SKM-1 (cell line): ENCODE results near the gene BMS1.
"Not testable (repeated sequence)": the region's sequence is repeated elsewhere in the genome, so short reads cannot be mapped to it uniquely, and the experiment has no call there.

ENCODE experiments used
- DNase-seq: peaks from one replicate; lab custom pipeline; 2025; ENCODE audit not compliant: unreplicated experiment; lab: John Stamatoyannopoulos, UW

The BMS1 gene

DNA sequence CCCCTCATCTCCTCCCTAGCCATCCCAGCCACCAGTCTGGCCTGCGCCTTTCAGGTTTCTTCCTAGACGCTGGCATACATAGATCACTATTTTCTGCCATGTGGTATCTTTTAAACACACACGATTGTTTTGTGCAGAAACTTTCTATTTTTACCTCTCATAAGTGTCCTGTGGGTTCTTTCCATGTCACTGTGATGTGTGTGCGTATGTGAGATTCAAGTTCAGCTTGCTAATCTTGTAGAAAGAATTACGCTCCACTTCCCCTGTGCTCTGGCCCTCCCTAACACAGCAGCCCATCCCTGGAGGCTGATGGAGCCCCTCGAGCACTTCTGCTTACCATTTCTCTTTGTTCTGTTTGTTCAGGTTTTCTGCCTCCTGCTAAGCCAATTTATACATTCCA is 80.2 kb downstream of the BMS1 start:
- DNase-seq = not testable (repeated sequence)

DNA sequence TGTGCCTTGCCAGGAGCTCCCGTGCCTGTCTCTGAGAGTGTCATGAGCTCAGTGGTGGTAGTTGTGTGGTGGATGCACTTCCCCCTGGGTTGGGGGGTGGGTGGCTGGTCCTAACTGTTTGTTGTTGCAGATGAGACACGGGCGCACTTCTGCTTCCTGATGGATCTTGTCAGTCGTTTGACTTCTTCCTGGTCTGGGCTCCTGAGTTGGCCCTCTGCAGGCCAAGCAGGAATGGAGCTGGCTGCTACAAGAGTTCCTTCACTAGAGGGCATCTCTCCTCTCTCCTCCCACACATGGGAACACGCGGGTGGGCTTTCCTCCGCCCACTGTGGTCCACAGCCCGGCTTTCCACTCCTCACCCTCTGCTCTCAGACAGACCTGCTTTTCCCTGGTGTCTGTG is 82.0 kb downstream of the BMS1 start:
- DNase-seq = no peak

DNA sequence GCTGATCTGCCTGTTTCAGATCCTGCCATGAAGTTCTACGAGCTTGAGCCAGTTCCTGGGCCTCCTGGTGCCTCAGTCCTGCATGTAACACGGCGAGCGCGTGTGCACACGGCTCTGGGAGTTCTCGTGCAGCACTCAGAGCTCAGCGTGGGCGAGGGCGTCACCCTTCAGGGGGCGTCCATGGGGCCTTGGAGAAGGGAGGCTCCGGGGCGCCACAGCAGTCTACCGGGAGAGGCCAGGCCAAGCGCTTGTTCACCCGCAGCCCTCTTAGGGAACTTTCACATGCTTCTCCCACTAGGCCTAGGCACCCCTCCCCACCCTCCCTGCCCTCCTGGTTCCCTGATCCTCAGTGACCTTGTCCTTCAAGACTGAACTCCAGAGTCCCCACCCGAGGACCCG is 83.1 kb downstream of the BMS1 start:
- DNase-seq = no peak

DNA sequence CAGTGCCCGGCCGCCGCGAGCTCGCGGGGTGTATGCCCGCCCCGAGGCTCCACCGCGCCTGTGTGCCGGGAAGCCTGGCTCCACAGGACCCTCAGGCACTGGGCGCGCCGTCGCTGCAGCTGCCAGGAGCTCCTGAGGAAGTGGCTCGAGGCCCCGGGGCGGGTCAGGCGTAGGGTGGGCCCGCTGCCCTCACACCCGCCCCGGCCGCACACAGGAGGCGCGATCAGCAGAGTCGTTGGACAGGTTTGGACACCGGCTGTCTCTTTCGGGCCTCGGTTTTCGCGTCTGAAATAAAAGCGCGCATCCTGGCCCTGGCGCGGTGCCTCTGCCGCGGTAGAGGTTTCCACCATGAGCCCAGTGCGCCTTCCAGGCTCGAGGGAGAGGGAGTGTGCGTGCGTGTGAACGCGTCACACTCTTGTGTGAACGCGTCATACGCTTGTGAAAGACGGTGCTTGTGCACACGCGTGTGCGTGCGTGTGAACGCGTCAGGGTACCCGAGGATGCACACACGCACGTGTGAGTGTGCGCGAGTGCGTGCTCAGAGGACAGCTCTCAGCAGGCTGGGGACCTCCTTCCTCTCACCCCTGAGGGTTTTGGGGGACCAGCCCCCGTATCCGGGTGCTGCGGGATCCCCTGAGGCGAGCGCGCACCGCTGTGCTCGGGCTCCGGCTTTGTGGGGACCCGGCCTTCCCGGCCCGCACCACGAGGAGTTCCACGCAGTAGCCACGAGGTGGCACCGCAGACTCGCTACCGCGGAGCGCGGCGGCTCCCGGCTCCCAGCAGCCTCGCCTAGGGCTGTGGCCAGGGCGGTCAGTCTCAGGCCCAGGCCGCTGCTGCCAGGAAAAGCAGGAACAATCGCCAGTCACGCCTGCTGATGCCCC is 83.8 kb downstream of the BMS1 start:
- DNase-seq = peak; percentile 35

DNA sequence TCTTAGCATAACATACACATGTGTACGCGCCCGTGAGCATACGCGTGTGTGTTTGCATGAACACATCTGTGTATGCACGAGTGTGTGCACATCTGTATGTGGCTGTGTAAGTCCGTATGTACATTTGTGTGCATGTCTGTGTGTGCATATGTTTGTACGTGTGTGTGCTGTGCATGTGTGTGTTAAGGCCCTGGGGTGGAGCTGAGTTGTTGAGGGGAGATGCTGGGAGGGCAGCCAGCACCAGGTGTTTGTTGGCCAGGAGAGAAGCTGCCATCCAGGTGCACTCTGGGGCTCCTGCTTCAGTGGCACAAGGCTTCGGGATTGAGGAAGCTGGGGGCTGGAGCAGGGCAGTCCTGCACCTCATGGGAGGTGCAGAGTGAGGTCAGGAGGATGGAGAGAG is 85.0 kb downstream of the BMS1 start:
- no peak for DNase-seq

DNA sequence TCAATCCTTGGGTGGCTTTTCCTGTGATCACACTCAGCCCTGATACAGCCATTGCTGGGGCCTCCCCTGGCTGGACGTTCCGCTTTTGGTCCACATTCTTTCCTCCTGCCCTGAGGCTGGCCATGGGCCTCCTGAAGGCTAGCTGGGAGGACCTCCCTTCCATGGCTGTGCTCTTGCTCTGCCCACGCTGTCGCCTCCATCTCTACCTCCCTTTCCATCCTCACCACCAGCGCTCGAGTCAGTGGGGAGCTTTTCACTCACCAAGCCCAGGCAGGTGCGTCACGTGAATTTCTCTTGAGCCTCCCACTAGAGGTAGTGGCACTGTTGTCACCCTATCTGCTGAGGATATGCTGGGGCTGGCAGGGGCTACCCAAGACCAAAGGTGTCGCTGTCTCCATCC is 85.9 kb downstream of the BMS1 start:
- DNase-seq = no peak

DNA sequence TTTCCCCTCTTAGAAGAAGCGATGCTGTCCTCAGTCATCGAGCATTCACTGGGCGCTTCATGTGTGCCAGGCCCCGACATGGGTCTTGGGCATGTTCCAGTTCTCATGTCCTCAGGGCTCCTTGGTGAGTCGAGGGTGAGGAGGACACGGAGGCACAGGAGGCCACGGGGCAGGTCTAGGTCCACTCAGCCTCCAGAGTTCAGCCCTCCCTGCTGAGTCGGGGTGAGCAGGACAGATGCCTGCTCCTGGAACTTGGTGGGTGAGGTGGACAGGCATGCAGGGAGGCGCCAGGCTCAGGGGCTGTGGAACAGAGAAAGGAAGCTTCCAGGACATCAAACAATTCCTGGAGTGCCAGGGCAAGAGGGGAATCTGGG is 87.4 kb downstream of the BMS1 start:
- DNase-seq = no peak

DNA sequence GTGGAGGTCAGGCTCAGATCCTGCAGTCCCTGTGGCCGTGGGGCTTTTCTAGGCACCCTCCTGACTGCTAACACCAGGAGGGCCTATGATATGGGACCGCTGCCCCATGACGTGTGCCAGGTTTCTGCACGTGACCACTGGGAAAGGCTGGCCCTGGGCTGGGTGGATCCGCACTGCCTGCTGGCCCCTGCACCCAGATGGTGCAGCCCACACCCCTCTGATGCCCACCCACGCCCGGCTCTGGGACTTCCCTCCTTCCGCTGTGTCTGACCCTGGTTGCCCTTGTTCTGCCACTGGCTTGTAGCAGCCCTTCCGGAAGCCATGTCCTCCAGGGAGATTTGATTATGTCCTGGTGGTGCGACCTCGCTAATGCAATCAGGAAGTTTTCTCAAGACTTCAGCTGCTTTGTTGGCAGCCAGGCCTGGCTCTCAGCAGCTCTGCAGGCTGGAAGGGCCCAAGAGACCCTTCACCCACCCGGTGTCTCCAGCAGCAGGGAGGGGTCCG is 88.6 kb downstream of the BMS1 start:
- DNase-seq = not testable (repeated sequence)

DNA sequence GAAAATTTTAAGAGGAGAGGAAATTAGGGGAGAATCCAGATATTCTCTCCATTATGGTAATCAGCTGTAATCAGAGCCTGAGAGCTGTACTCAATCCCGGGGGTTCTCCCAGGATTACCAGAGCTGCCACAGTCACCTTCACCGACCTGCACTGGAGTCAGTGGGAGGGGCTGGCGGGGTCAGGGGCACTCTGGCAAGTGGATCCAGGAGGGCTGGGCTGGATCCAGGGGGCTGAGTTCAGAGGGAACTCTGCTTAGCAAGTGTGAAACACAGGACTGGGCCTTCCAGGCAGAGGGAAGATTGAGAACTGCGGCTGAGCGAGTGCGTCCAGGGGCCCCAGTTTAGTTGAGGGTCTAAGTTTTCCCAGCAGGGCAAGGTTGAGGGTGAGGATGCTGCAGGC is 89.2 kb downstream of the BMS1 start:
- no peak for DNase-seq

DNA sequence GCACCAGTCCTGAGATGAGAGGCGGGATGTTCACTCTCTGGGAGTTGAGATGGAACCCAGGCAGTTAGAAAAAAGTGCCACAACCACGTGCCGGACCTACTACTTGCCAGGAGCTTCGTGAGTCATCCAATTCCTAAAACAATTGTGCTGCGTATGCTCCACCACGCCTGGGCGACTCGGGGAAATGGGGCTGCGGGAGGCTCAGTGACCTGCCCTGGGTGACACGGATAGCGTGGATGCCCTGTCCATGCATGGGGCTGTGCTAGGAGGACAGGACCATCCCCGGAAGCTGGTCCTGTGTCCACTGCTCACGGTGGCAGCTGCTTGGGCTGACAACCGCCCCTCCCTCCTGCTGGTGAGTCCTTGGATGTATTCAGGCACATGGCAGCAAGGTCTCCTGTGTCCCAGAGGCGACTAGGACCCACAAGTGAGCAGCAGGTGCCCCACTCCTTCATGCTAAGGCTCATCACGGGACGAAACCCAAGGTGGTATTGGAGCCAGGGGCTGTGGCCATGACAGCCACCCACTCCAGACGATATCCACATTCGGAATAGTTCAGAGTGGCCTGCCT is 90.4 kb downstream of the BMS1 start:
- DNase-seq = no peak

DNA sequence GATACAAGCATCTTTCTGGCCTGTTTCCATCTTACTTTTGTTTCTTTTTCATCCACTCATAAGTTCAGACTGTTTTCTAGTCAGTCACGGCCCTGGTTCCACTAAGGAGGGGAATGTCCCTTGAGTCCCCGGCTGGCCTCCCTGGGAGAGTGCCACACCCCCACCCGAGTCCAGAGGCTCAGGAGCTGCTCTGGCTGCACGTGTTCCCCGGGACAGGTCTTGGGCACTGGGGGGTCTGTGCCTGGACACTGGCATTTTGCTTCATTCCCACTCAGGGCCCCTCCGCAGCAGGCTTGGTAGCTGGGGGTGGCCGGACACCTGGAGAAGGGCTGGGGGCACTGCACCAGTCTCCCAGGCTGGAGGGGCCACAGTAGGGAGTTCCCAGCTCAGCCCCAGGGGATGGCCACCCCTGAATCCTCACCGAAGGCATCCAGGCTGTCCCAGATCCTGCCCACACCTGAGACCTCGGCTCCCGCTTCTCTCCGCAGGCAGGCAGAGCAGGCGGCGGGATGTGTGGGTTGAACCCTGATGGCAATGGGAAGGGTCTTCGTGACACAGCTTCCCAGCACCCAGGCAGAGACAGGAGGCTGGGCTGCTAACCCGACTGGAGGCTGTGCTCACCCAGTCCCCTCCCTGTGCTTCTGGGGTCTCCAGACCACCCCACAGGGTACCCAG is 92.3 kb downstream of the BMS1 start:
- DNase-seq = no peak

DNA sequence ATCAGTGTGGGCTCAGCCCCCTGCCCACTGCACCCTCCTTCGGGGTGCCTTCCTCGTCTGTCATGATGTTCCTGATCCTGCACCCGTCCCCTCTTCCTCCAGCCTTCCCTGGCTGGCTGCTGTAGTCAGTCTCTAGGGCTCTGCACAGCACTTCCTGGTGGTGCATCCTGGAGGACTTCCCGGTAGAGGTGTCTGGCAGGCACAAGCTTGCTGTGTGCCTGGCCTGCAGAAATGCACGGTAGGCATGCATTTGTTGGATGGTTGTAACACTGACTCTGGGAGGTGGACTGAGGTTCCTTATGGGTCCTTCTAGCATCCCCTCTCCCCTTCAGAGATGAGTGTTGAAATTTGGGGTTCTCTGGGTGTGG is 92.8 kb downstream of the BMS1 start:
- DNase-seq = no peak

DNA sequence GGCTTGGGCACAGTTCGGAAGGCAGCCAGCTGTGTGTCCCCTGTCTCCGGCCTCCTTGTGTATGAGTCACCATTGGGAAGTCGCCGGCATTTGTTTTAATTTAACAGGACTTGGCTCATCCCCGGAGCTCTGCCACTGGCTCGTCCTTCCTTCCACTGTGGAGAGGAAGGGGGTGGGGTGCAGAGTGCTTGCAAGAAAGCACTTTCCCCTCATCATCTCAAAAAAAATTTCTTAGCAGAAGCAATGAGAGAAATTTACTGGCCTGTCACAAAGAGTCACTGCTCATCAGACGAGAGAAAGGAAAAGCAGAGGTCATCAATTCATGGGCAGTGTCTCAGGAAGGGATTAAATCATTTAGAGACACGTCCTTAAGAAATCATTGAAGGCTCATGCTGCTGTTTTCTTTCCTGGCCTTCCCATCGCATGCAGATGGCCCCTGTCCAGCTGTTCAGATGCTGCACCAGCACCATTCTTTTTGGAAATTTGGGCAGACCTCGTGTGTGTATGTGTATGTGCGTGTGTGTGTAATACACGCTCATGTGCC is 93.3 kb downstream of the BMS1 start:
- DNase-seq = no peak

DNA sequence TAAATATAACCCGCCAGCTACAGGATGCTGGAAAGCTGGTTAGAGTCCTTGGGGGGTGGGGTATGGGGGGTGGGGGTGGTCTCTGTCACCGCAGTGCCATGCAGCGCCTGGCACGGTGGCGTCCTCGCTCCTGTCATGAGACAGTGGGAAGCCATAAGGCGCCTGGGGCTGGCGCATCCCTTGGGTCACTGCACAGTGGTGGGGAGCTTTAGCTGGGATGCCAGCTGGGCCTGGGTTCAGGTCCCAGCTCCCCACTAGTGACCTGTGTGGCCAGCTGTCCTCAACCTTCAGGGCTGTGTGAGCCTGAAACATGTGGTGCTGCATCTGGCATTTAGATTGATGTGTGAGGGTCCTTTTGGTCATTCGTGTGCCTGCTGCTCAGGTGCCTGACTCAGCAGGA is 93.9 kb downstream of the BMS1 start:
- DNase-seq = no peak

DNA sequence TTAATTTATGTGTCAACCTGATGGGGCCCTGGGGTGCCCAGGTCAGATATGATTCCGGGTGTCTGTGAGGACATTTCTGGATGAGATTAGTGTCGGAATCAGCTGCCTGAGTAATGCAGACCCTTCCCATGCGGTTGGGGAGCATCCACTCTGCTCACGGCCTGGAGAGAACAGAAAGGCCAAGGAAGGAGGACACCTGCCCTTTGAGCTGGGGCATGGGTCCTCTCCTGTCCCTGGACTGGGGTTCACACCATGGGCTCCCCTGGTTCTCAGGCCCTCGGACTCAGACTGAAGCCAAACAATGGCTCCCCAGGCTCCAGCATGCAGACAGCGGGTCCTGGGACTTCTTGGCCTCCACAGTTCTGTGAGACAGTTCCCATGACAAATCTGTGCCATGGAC is 94.3 kb downstream of the BMS1 start:
- DNase-seq = no peak

DNA sequence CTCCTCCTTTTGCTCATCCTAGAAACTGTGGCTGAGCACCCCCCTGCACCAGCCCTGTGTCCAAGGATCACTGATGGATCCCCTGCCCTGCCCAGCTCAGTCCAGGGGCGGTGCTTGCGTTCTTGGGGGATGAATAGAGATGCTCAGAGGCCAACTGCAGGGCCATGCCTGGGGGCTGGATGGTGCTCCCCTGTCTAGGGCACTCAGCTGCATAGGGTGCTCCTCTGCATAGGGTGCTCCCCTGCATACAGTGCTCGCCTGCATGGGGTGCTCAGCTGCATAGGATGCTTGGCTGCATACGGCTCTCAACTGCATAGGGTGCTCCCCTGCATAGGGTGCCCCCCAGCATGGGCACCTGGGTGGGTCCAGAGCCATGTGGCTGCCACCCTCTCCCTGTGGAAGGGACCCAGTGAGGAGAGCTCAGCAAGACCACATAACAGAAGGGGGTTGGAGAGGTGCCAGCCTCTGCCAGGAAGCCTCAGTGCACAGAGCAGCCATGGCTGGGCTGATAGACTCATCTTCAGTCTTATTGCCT is 95.0 kb downstream of the BMS1 start:
- DNase-seq = no peak

DNA sequence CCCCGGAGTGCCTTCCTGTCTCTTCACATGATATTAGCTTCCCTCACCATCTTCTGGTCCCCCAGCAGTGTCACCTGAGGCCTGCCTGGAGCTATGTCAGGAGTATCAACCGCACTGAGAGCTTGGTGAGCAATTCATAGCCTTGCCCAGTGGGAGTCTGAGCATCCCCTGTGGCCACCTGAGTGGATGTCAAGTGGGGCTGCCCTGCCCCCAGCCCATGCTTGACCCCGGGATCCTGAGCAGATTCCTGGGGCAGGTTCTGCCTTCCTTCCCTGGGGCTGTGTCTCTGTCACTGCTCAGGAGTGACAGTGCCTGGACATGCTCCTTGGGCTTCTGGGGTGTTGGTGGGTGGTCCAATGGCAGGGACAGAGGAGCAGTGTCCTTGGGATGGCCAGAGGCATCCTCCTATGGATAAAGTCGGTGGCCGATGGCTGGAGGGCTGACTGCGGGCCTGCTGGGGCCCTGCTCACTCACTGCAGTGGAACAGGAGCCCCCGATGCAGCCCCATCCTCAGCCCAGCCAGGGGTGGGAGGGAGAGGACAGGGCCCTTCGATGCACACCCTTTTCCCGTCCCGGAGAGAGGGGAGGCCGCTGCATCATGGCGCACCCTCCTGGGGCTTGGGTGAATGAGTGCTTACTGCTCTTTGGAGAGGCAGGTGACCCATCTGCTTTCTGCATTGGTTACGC is 95.7 kb downstream of the BMS1 start:
- no peak for DNase-seq

DNA sequence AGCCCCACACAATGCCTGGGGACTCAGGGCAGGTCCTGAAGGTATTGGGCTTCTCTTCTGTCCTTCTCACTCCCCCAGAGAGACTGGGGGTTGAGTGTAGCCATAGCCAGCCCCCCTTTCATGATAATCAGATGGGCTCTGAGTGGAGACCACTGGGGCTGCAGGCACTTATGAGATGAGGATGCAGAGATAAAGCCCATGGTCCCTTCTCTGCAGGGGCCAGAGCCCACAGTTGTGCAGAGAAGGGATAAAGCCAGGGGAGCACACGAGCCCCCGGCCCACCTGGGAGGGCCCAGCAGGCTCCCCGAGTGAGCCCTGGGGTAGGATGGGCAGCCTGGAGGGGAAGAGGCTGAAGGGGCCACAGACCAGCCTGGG is 96.2 kb downstream of the BMS1 start:
- DNase-seq = no peak

DNA sequence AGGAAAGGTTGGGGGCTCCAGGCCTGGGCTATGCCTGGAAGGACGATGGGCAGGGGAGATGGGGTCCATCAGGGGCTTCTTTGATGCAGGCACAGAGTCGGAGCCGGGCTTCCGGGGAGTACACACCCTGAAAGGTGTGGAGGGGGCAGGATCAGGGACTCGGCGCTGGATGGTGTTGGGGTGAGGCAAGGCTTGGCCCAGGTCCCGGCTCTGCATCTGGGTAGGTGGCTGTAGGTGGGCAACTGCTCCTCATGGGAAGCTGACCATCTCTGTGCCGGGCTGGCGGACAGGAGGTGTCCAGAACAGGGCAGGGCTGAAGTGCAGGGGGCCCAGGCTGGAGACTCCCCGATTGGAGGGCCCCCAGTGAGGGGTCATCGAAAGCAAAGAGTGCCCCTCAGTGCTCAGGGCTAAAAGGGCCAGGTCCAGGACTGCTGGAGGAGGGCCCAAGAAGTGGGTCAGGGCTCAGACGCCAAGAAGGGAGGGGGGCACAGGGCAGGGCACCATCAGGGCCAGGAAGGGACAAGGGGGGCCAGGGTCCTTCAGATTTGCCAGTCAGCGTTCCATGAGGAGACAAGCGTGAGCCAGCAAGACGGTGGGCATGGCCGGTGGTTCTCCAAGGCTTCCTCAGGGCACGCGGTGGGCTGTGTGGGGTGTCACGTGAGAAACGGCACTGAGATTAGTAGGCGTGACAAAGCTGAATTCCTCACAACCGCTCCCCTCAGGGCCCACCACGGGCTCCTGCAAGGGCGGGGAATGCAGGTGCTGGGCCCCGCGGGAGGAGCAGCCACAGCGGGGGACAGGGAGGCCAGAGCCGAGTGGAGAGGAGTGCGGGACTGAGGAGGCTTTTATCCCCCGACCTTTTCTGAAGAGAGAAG is 97.0 kb downstream of the BMS1 start:
- DNase-seq = no peak

DNA sequence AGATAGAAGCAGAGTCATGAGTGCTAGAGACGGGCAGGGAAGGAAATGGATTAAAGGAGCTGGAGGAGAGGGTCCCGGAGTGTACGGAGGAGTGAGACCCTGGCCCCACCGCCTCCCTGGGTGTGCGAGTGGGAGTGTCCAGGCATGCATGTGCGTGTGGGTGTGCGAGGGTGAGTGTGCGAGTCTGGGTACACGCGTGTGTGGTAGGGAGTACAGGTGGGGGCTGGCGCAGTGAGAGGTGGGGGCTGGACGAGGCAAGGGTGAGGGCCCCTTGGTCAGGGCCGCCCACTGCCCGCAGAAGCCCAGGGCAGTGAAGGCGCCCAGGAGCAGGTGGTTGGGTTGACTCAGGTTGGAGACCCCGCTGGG is 97.6 kb downstream of the BMS1 start:
- no peak for DNase-seq
